T-cell (primary cell): Measurements from ENCODE around the gene KCNJ6. TPM values are rescaled to one million over a fixed set of nuclear protein-coding genes. Genes with fewer than 3 reads are reported as not detected.

Experiments used
- ATAC-seq, 4 experiments: fragments of 200-7000 bp in 3 of 4; fragments of 150-1000 bp in 1 of 4; cut with Tn5 transposase; replicated peaks in 1 of 4; 1 replicate in 3 of 4; 2 replicates in 1 of 4; pipeline ENCODE4 v1.10.0; 2021; ENCODE audit warnings: moderate library complexity in 3 of 4, mild to moderate bottlenecking in 2 of 4, moderate number of reproducible peaks in 1 of 4
- CTCF ChIA-PET, 2 donors: fragments of 300-600 bp; sonication (Branson Sonifier 250); formaldehyde crosslinking; loops; one replicate each; lab custom pipeline; 2022; ENCODE audit warnings: antibody characterized with exemption in 2 of 2; lab: Charles Lee
- POLR2A ChIA-PET, 2 donors: fragments of 300-600 bp; sonication (Branson Sonifier 250); formaldehyde crosslinking; loops; one replicate each; lab custom pipeline; 2022; ENCODE audit warnings: antibody characterized with exemption in 2 of 2; lab: Charles Lee
- DNase-seq, 35 experiments: peaks; one replicate each; pipeline versions ENCODE4 v3.0.0 to v3.0.0-alpha.2; 2013 to 2023
- H3K27ac ChIP-seq: one replicate; pipeline ENCODE4 v1.5.1; 2013; ENCODE audit warnings: low read length
- H3K27me3 ChIP-seq, 2 experiments: replicated peaks in 1 of 2; 1 replicate in 1 of 2; 2 replicates in 1 of 2; pipeline versions ENCODE4 v1.6.1 to v1.7.0; 2013; ENCODE audit warnings: low read length in 1 of 2, mixed read lengths in 1 of 2; ENCODE audit not compliant: control insufficient read depth in 2 of 2, insufficient read depth in 2 of 2; ENCODE audit errors: extremely low read depth in 1 of 2
- H3K36me3 ChIP-seq, 2 donors: 1 replicate in 1 of 2; 2 replicates in 1 of 2; pipeline versions ENCODE4 v1.6.1 to v1.7.0; 2013; ENCODE audit warnings: low read length in 1 of 2; ENCODE audit not compliant: control insufficient read depth in 2 of 2, insufficient read depth in 1 of 2; ENCODE audit errors: extremely low read depth in 1 of 2
- H3K4me1 ChIP-seq, 2 experiments: 1 replicate in 1 of 2; 2 replicates in 1 of 2; pipeline versions ENCODE4 v1.6.1 to v1.7.0; 2013; ENCODE audit warnings: low read length in 2 of 2, mixed read lengths in 1 of 2; ENCODE audit not compliant: insufficient read depth in 2 of 2, control insufficient read depth in 1 of 2; ENCODE audit errors: extremely low read depth in 1 of 2
- H3K4me3 ChIP-seq, 2 donors: 1 replicate in 1 of 2; 2 replicates in 1 of 2; pipeline versions ENCODE4 v1.5.1 to v1.7.0; 2013; ENCODE audit warnings: mild to moderate bottlenecking in 2 of 2, low read length in 1 of 2, moderate library complexity in 1 of 2; ENCODE audit not compliant: control insufficient read depth in 1 of 2; ENCODE audit errors: extremely low read depth in 1 of 2
- H3K9me3 ChIP-seq: 2 replicates; pipeline ENCODE4 v1.7.0; 2013
- H3K27ac Mint-ChIP-seq, 2 donors: one replicate each; pipeline ENCODE4 v1.8.0; 2020 to 2021; ENCODE audit warnings: mild to moderate bottlenecking in 2 of 2, mixed read lengths in 2 of 2
- H3K27me3 Mint-ChIP-seq, 2 donors: one replicate each; pipeline ENCODE4 v1.8.0; 2021 to 2022; ENCODE audit warnings: mixed read lengths in 2 of 2
- H3K36me3 Mint-ChIP-seq: one replicate; pipeline ENCODE4 v1.8.0; 2021; ENCODE audit warnings: mixed read lengths
- H3K4me1 Mint-ChIP-seq, 3 donors: one replicate each; pipeline ENCODE4 v1.8.0; 2020 to 2022; ENCODE audit warnings: mixed read lengths in 3 of 3, mild to moderate bottlenecking in 1 of 3
- H3K4me3 Mint-ChIP-seq, 3 donors: one replicate each; pipeline ENCODE4 v1.8.0; 2020 to 2022; ENCODE audit warnings: mild to moderate bottlenecking in 3 of 3, mixed read lengths in 3 of 3, moderate library complexity in 3 of 3
- H3K9me3 Mint-ChIP-seq, 3 donors: one replicate each; pipeline ENCODE4 v1.8.0; 2020 to 2022; ENCODE audit warnings: mixed read lengths in 3 of 3
- WGBS: methylation state at CpG from one replicate; pipeline ENCODE4 v1.1.5; 2013; ENCODE audit warnings: missing lambda C conversion rate; ENCODE audit not compliant: insufficient coverage; 5-methylcytosine and 5-hydroxymethylcytosine counted together
- total RNA-seq, 35 experiments: library from RNA in 6 of 35; stranded (reverse) in 6 of 35; fragments of 120-200 nt in 1 of 35; gene quantifications; one replicate each; pipeline versions ENCODE4 v1.2.1 to v1.2.4 and lab custom pipeline; 2013 to 2026

Gene KCNJ6
- total RNA-seq, 5 donors from 2014 or later (not counting 1 experiment from before 2014, with no cell fraction given) = not detected

DNA sequence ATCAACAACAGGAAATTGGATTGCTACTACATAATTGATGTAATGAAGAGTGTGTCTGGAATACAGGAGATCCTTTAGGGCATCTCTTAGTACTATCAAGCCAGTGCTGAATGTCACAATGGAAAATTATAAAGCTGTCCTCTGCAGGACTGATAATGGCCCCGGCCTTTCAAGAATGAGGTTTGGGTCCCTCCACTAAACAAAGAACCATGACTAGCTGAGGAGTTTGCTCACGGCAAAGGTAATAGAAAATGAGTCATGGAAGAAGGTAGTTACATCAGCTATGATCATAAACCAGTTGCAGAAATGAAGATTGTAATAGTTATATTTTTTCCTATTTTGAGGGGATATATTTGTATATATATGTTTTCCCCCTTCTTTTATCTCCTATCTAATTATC is 145.8 kb downstream of the KCNJ6 start:
- no peak overlapping the region for H3K4me3 ChIP-seq
- Mint-ChIP-seq H3K27me3 (peaks cover 15 to 30% of the 10 kb centered on the region in 2 donors), H3K27ac (no peak overlapping the region), H3K4me1 (no peaks in the 10 kb centered on the region), H3K36me3 (no peaks in the 10 kb centered on the region), H3K9me3 (no peaks in the 10 kb centered on the region), H3K4me3 (no peak overlapping the region)
- no peaks in the 10 kb centered on the region for H3K27me3 ChIP-seq
- POLR2A ChIA-PET = interaction anchor here in 1 of 2 donors (0.6 kb wide), 1 partner anchor 1926 kb away, joined by 3 read pairs; no protein-coding TSS in a partner anchor
- H3K9me3 ChIP-seq = no peaks in the 10 kb centered on the region
- CTCF ChIA-PET = no interaction called here
- DNase-seq (no peak), ATAC-seq (no peak)
- WGBS = no CpG with 5 or more reads among the region's 2 CpGs
- no peaks in the 10 kb centered on the region for H3K36me3 ChIP-seq
- no peaks in the 10 kb centered on the region for H3K4me1 ChIP-seq
- H3K27ac ChIP-seq = no peak overlapping the region

DNA sequence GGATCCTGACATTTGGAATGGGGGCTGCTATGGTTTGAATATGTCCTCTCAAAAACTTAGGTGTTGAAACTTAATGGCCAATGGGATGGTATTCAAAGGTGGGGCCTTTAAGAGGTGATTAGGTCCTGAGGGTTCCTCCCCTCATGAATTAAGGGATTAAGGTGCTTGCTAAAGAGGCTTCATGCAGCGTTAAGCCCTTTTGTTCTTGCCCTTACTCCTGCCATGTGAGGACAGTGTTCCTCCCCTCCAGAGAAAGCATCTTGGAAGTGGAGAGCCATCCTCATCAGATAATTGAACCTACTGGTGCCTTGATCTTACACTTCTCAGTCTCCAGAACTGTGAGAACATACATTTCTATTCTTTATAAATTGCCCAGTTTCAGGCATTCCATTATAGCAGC is 146.6 kb downstream of the KCNJ6 start:
- H3K27ac Mint-ChIP-seq = no peak overlapping the region
- H3K27me3 Mint-ChIP-seq = peaks cover 15 to 30% of the 10 kb centered on the region in 2 donors
- H3K9me3 Mint-ChIP-seq = no peaks in the 10 kb centered on the region
- Histone ChIP-seq H3K27me3 (no peaks in the 10 kb centered on the region), H3K36me3 (no peaks in the 10 kb centered on the region), H3K27ac (no peak overlapping the region), H3K9me3 (no peaks in the 10 kb centered on the region), H3K4me1 (no peaks in the 10 kb centered on the region), H3K4me3 (no peak overlapping the region)
- H3K4me1 Mint-ChIP-seq = no peaks in the 10 kb centered on the region
- ATAC-seq (no peak), DNase-seq (no peak)
- no peaks in the 10 kb centered on the region for H3K36me3 Mint-ChIP-seq
- POLR2A ChIA-PET = no interaction called here
- WGBS = no CpG with 5 or more reads among the region's 1 CpG
- no peak overlapping the region for H3K4me3 Mint-ChIP-seq
- CTCF ChIA-PET = no interaction called here

DNA sequence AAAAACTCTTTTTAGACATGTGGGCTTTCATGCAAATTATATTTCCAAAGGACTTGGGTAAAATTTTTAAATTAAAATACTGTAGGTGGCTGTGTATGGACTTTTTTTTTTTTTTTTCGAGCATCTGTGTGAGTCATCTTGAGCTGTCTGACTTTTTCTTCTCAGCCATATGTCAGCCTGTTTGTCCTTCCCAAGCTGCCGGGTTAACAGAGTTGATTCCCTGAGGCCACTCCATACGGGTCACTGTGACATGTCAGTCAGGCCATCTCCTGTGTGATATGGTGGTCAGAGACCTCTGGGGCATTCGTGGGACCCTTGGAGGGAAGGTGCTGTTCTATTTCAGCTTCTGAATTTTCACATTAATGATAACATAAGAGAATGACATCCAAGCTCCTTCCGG is 148.3 kb downstream of the KCNJ6 start:
- Mint-ChIP-seq H3K27me3 (peaks cover 11 to 22% of the 10 kb centered on the region in 2 donors), H3K36me3 (no peaks in the 10 kb centered on the region), H3K4me3 (no peak overlapping the region), H3K9me3 (no peaks in the 10 kb centered on the region), H3K4me1 (no peaks in the 10 kb centered on the region), H3K27ac (no peak overlapping the region)
- no peak for ATAC-seq
- POLR2A ChIA-PET = no interaction called here
- H3K27ac ChIP-seq = no peak overlapping the region
- no peak for DNase-seq
- 67% methylated on average over 1 of the region's 5 CpGs for WGBS
- H3K4me3 ChIP-seq = no peak overlapping the region
- H3K9me3 ChIP-seq = no peaks in the 10 kb centered on the region
- H3K27me3 ChIP-seq = no peaks in the 10 kb centered on the region
- CTCF ChIA-PET = interaction anchor here in 1 of 2 donors (0.6 kb wide), 1 partner anchor 938 kb away, joined by 3 read pairs; no protein-coding TSS in a partner anchor
- H3K4me1 ChIP-seq = no peaks in the 10 kb centered on the region
- H3K36me3 ChIP-seq = no peaks in the 10 kb centered on the region

DNA sequence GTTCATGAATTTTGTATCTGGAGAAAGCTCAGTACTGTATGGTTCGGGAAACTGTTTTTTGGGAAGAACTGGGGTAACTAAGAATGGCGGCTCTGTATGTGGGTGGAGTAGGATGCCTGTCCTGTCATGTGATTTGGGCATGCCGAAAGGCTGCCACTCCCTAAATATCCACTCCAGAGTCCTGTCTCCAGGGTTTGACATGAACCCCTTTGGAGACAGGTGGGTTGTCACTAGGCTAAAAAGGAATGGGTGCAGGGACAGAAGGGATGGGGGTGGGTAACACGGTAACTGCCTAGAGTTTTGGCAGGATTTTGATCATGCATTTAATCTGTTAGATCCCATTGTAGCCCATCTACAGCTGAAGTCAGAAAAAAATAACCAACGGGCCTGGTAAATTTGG is 150.1 kb downstream of the KCNJ6 start:
- no peaks in the 10 kb centered on the region for H3K4me1 Mint-ChIP-seq
- 90% methylated on average over 2 of the region's 5 CpGs for WGBS
- Histone ChIP-seq H3K36me3 (no peaks in the 10 kb centered on the region), H3K27ac (no peak overlapping the region), H3K4me3 (no peak overlapping the region), H3K9me3 (no peaks in the 10 kb centered on the region), H3K27me3 (peaks cover 0 to 5% of the 10 kb centered on the region in 2 experiments), H3K4me1 (no peaks in the 10 kb centered on the region)
- ChIA-PET CTCF (no interaction called here), POLR2A (no interaction called here)
- no peaks in the 10 kb centered on the region for H3K9me3 Mint-ChIP-seq
- ATAC-seq = no peak
- no peaks in the 10 kb centered on the region for H3K36me3 Mint-ChIP-seq
- no peak overlapping the region for H3K4me3 Mint-ChIP-seq
- DNase-seq = no peak
- H3K27me3 Mint-ChIP-seq = peaks cover 11 to 22% of the 10 kb centered on the region in 2 donors
- H3K27ac Mint-ChIP-seq = no peak overlapping the region

DNA sequence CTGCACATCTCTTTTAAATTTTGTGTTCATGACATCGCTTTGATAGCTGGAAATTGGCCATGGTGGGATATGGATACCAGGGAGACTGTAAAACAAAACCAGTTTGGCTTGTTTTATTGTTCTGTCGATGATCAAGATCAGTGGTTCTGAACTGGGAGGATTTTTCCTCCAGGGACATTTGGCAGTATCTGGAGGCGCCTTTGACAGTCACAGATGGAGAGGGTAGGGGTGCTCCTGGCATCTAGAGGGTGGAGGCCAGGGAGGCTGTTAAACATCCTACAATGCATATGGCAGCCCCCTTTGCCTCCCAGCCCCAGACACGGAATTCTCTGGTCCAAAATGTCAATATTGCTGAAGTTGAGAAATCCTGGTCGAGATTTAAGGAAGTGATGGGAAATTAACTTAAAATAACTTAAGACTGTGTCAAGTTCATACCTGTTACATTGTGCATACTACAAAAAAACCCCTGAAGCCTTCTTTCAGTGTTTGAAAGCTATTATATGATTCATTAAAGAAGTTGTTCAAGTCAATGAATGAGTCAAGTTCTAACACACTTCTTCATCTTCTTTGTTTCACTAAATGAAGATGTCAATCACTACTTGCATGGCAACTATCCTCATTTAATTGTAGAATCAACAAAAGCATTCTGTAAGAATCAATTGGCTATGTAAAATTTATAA is 150.9 kb downstream of the KCNJ6 start:
- ChIA-PET POLR2A (no interaction called here), CTCF (no interaction called here)
- Mint-ChIP-seq H3K4me3 (no peak overlapping the region), H3K4me1 (no peaks in the 10 kb centered on the region), H3K36me3 (no peaks in the 10 kb centered on the region), H3K27ac (no peak overlapping the region), H3K27me3 (peaks cover 11 to 22% of the 10 kb centered on the region in 2 donors), H3K9me3 (no peaks in the 10 kb centered on the region)
- Histone ChIP-seq H3K4me3 (no peak overlapping the region), H3K4me1 (no peaks in the 10 kb centered on the region), H3K9me3 (no peaks in the 10 kb centered on the region), H3K36me3 (no peaks in the 10 kb centered on the region), H3K27me3 (peaks cover 0 to 9% of the 10 kb centered on the region in 2 experiments), H3K27ac (no peak overlapping the region)
- DNase-seq (no peak), ATAC-seq (no peak)
- 67% methylated on average over 1 of the region's 5 CpGs for WGBS

DNA sequence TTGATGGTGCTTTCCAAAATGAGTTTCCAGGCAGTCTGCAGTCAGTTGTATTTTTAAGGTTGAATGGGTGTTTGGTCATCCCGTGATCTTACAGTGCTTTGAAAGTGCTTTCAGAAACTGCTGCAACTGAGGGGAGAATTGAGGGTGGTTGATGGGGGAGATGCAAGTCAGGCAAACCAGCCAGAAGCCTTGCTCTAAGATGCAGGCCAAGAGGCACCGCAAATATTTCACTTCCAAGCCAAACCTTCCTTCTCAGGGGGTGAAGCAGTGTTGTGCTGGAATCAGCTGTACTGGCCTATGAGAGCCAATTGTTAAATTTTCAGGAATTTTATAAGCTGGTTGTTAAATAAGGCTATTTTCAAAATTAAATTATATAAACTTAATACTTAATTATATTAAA is 151.6 kb downstream of the KCNJ6 start:
- ChIA-PET POLR2A (no interaction called here), CTCF (interaction anchor here in 1 of 2 donors (0.7 kb wide), 1 partner anchor 46 kb away, joined by 6 read pairs; no protein-coding TSS in a partner anchor)
- WGBS = no CpG with 5 or more reads among the region's 2 CpGs
- H3K27ac Mint-ChIP-seq = no peak overlapping the region
- H3K27me3 Mint-ChIP-seq = peaks cover 9 to 18% of the 10 kb centered on the region in 2 donors
- no peak overlapping the region for H3K4me3 ChIP-seq
- no peaks in the 10 kb centered on the region for H3K4me1 ChIP-seq
- no peaks in the 10 kb centered on the region for H3K9me3 ChIP-seq
- peaks cover 0 to 9% of the 10 kb centered on the region in 2 experiments for H3K27me3 ChIP-seq
- H3K9me3 Mint-ChIP-seq = no peaks in the 10 kb centered on the region
- H3K36me3 ChIP-seq = no peaks in the 10 kb centered on the region
- no peak for DNase-seq
- no peak overlapping the region for H3K27ac ChIP-seq
- no peak overlapping the region for H3K4me3 Mint-ChIP-seq
- no peaks in the 10 kb centered on the region for H3K36me3 Mint-ChIP-seq
- no peak for ATAC-seq
- H3K4me1 Mint-ChIP-seq = no peaks in the 10 kb centered on the region
